Measurements from ENCODE around the gene RNF26.

The RNF26 gene

DNA sequence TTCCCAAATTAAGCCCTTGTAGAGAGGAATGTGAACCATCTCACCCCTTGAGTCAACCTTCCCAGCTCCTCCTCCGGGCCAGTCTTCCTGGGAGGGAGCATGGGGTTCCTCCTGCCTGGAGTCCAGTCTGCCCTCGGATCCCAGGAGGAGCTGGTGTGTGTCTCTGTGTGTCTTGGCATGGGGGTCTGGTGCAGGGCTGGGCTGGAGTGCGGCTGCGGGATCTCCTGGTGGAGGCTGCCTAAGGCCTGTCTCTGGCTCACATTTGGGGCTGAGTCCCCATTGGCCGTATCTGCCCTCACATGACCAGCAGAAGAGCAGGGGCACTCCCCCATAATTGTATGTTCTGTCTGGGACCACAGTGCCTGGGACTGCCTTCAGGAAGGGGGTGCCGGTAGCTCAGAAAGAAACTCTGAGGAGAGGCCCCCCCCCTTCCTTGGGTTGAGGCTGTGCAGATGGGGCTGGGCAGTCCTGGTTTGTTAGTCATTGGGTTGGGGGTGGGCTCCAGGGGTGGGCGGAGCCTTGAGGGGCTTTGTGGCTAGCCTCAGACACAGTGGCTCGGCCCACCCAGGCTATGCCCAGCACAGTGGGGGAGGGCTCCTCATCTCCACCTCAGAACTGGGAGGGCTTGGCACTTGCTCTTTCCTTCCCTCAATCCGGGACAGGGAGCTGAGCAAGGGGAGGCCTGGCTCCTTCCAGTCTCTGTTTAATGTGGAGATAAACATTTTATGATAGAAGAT is 3.4 kb downstream of the RNF26 start:
- no peak for DNase-seq

DNA sequence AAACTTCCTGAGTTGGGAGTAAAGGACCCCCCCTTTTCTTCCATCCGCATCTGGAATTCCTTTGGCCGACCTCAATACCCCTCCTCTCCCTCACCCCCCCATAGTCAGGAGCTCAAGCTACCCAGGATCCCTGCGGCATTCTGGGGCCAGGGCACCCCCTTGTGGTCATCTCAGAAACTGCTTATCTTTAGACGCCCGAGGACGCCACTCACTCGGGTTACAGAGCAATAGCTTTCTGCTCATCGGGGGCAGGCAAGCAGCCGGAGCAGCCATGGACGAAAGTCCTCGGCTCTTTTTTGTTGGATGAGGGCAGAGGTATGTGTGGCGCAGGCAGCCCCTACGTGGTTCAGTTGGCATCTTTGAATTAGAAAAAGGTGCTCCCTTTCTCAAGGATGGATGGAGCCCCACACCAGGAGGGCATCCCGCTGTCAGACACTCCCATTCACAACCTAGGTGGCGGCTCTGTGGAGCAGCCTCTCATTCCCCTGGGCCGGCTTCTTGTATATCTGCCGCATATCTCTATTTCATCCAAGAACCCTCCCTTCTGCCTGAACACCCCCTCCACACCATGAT is 4.1 kb downstream of the RNF26 start:
- DNase-seq, result peak; percentile 64

DNA sequence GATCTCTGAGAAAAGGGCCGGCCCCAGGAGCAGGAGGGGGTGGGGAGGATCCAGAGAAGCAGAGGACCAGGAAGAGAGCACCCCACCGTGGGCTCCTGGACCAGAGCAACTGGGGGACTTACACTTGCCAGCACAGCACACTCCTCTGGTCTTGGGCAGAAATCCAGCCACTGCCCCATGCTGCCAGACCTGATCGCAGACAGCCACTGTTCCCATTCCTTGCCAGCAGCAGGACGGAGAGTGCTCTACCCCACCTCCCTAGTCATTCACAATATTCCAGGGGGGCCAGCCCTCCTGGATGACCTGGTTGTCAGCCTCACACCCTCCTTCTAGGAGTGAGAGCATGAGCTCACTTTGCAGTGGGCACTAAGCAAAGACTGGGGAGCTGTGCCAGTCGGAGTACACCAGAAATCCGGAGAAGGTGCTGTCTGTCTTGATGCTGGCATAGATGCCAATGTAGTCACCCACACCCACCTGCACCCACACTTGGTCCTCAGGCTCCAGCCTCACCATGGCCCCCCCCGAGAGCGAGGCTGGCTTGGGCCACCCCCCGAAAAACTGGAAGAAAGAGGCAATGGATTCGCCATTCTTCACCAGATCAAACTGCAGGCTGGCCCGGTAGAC is 4.8 kb downstream of the RNF26 start:
- no peak for DNase-seq

DNA sequence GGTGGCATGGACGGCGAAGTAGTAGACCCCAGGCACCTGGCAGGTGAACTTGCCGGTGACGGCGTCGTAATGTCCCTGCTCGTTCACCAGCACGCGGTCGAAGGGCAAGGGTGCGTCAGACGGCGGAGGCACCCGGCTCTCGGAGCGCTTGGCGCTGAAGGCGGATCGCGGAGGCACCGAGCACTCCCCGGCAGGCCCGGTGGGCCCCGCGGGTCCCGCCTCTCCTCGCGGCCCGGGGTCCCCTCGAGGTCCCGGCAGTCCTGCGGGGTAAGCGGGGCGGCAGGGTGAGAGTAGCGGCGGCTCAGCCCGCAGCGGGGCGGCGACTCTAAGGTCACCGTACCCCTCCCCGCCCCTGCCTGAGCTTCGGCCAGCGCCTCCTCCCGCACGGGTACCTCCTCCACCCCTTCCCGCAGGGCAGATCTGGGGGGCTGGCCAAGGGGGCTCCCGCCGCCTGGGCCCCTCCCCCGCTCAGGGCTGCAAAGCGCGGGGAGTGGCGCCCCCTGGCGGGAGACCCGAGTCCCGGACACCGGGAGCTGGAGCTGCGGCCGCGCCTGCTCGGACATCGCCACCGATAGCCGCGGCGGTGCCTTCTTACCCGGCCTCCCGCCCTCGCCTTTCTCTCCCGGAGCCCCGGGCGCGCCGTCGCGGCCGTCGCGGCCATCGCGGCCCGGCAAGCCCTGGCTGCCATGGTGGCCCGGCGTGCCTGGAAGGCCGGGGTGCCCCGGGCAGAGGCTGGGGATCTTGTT is 5.4 kb downstream of the RNF26 start:
- DNase-seq, result no peak

DNA sequence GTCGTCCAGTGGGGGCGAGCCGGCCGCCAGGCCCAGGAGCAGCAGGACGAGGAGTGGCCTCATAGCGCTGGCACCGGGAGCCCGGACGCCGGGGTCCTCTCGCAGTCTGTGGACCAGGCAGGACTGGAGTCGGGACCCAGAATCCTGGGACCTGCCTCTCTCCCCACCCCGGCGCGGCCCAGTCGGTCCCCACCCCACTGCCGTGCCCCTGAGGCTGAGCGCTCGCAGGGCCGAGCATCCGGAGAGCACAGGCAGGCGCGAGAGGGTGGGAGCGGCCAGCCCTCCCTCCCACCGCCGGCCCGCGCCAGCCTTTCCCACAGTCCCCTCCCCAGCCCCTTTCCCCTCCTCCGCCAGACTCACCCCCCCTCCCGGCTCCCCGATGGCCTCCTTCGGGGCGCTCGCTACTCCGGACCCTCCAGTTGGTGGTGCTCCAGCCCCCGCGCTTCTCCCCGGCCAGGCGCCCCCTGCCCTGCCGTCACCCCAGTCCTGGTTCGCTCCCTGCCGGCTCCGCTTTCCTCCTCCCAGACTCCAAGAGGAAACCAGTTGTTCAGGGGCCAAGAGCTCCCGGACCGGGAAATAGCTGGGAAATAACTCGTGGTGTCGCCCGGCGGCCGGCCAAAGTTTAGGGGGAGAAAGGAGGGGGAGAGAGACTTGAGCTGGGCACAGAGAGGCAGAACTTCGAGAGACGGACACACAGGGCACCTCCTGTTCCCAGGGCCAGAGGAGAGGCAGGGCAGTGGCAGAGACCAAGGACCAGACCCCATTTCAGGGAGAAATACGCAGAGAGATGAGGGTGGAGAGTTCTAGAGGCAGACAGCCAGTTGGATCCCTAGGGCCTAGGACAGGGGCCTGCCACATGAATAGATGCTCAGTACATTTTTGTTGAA is 6.3 kb downstream of the RNF26 start, which contains the start of gene C1QTNF5:
Gene C1QTNF5 (minus strand): TSS at position 549 of the 887 bp plus-strand sequence. CDS start 486 bp downstream, at position 63.
- no peak for DNase-seq

DNA sequence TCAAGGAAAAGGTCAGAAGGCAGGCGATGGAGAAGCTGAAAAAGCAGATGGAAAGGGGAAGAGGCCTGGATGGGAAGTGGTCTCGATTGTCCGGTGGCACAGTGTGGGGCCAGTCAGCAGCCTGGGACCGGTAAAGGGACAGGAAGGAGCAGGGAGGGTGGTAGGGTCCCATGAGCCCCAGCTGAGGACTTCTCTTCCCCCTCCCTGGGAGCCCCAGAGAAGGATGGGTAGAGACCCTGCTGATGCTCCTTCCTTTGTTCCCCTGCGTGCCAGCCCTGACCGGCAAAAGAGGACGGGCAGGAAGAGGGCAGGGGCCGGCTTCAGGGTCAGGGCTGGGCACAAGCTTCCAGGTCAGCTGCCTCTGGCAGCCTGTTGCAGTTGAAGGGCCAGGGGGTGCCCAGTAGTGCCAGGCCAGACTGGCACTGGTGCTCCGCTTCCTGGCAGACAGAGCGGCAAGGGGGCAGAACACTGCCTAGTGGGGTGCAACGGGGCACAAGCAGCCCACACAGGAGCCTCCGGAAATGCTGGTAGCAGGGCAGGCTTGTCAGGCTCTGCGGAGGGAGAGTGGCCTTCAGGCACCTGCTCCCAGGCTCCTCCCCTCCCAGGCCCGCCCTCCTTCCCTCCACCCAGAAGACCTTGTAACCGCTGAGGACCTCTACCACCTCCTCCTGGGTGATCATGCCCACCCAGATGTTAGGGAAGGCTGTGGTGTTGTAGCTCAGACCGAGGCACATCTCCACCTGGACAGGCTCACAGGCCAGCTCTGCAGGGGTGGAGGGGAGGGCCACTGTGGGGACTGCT is 7.1 kb downstream of the RNF26 start:
- peak; percentile 38 for DNase-seq

DNA sequence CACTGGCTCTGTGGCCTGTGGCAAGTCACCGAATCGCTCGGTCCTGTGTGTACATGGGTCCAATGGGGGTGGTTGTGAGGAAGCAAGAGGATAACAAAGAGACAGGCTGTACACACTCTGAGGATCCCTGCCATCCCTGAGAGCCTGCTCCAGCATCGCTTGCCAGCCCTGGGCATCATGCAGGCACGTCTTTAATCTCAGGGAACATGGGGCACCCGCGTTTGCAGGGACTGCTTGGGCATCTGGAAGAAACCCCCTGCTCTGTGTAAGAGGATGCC is 7.6 kb downstream of the RNF26 start:
- no peak for DNase-seq

DNA sequence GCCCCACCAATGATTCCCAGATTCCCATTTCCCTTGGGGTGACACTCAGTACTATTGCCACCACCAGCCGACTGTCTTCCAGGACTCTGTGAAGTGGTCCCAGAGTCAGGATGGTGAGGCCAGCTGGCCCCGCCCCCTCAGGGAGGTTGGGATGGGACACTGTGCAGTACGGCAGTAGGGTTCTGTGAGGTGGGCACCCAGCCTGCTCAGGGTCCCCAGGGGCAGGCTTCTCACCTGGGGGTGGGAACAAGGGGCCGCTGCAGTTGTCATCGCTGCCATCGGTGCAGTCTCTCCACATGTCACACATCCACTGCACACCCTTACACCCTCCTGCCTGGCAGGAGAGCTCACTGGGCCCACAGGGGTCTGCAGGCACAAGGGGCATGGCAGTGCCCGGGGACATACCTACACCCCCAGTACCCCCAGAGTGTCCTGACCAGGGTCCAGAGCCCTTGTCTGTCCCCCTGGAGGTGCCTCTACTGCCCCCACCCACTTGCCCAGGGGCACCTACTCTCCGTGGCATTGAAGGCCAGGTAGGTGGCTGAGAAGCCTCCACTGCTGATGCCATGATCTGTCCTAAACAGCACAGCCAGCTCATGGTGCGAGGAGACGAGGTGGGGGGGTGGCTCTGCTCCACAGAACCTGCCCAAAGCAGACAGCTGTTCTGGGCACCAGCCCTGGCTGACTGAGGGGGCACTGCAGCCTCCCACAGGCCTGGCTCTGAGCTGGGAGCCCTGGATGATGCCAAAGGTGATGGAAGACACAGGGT is 8.2 kb downstream of the RNF26 start:
- no peak for DNase-seq

DNA sequence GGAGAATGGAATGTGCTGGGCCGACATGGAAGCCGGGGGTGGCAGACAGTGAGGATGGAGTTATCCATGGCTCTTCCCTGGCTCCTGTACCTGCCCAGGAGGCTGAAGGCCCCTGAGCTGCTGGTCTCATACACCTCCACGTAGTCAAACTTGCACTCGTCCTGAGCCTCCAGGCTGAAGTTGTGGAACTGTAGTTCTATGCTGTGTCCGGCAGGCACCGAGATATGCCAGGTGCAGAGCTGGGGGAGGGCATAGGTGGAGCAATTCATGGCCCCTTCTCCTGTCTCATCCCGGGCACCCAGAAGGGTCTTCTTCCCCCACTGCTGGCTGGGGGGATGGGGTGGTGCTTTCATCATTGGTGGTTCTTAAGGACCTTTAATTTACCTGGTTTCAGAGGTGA is 9.4 kb downstream of the RNF26 start:
- DNase-seq, result no peak

DNA sequence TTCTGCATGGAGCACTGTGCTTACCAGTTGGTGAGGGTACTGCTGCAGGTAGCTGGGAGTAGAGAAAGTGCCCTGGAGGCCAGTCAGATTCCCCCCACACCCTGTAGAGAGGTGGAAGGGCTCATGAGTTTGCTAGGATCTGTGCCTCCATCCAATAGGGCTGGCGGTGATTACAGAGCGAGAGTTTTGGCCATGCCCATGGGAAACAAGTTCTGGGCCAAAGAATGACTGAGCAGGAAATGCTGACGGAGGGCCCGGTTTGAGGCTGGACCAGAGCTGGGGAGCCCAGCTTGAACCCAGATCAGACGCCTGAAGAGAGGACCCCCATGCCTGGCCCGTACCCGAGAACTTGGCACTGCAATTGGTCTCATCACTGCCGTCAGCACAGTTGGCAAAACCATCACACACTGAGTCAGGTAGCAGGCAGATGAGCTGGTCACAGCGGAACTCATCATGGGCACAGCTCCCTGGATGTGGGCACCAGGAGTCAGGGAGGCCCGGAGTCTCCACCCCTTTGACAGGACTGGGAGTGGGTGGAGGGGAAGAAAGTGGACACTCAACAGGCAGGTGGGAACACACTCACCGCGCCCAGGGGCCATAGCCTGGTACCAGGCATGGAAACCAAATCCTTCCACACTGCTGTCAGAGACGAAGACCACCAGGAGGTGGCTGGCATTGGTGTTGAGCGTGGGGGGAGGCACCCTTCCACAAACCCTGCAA is 10.1 kb downstream of the RNF26 start:
- no peak for DNase-seq

DNA sequence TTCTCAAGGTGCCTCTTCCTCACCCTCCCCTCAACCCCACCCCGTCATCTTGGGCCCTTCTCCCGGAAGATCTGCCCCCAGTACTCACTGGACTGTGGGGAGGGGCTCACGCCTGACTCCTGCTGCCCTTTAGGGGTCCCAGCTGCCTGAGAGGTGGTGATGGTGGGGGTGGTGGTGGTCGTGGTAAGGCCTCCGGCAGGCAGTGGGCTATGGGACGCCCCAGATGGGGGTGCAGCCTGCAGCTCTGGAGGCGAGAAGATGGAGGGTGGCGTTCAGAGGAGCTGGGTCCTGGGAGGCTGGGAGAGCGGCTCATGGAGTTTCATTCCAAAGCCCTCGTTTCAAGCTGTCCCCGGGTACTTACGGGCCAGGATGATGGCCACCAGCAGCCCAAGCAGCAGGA is 11.4 kb downstream of the RNF26 start:
- DNase-seq, result no peak

DNA sequence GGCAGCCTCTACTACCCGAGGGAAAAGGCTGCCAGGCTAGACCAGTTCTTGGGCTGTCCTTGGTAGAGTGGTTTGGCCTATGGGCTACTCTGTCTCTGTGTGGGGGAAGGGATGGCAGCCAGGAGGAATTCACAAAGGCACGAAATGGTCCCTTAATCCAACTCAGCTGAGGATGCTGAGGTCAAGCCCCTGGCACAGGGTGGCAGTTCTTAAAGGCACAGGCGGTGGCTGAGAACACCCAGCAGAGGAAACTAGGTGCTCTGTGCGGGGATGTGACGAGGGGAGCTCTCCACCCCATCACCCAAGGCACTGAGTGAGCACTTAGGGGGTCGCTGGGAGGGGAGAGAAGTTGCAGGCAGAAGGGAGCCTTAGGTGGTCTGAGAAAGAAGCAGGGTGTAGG is 12.3 kb downstream of the RNF26 start, which contains the start of gene MFRP:
Gene MFRP (minus strand): TSS at position 101 of the 400 bp plus-strand sequence. CDS start 192 bp downstream, outside the sequence.
- DNase-seq, result no peak

DNA sequence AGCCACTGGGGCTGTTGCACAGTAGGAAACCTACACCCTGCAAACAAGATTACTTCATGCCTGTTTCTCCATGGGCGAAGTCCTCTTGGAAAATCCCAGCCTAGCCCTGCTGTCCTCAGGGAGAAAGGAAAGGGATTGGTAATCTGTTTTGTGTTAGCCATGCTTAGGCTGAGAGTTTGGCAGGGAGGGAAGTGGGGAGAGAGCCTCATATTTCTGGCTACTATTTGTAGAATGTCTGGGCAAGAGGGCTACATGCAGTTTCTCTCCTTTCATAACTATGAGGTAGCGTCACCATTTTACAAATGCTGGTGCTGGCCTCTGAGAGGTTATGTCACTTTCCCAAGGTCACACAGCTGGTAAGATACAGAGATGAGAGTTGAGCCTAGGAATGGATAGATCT is 12.9 kb downstream of the RNF26 start:
- DNase-seq, result no peak

DNA sequence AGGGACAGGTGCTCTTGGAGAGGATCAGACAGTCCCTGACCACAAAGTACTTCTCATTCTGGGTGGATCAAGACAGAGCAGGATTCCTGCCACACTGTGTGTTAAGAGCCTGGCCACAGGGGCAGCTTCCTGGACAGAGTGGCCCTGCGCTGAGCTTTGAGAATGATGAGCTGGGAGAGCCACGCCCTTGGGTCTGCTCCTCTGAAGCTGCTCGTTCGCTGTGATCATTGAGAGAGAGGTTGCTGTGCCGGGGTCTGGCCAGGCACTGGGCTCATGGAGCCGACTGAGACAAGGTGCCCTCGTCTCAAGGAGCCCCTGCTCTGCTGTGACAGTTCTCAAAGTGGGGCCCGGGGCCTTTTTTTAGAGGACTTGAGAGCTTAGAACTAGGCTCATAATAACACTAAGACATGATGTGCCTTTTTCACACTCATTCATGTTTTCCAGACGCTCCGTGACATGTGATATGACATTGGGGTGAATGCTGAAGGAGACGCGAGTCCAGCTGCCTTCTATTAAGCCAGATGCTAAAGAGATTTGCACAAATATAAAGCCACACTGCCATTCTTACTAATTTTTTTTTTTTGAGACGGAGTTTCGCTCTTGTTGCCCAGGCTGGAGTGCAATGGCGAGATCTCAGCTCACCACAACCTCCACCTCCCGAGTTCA is 13.7 kb downstream of the RNF26 start:
- no peak for DNase-seq

DNA sequence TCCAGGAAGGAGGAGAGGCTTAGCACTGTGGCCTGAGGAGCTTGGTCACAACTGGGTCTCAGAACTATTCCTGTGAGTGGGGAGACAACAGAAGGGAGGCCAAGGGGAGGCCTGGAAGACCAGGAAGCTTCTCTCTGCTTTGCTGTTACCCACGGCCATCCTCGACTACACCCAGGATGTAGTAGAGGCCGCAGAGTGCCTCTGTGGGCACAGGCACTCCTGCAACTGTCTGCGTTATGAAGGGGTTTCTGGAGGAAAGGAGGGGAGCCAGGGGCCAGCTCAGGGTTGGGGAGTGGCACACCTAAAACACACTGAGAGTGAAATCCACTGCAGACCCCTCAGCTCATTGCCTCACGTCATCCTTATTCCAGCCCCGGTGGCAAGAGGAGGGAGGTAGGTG is 16.0 kb downstream of the RNF26 start:
- no peak for DNase-seq

DNA sequence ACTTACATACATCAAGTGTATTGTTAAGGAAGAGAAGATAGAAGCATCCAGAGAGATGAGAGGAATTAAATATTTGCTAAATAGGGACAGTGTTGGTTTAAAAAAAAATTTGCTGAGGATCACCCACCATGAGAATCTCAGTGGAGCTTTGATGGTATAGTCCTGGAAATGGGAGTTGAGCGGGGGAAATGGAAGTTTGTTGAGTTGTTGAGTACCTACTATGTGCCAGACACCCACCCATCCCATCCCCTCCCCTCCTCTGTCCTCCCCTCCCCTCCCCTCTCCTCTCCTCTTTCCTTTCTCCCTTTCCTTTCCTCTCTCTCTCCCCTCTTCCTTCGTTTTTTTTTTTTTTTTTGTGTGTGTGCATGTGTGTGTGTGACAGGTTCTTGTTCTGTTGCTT is 16.9 kb downstream of the RNF26 start:
- DNase-seq, result no peak

DNA sequence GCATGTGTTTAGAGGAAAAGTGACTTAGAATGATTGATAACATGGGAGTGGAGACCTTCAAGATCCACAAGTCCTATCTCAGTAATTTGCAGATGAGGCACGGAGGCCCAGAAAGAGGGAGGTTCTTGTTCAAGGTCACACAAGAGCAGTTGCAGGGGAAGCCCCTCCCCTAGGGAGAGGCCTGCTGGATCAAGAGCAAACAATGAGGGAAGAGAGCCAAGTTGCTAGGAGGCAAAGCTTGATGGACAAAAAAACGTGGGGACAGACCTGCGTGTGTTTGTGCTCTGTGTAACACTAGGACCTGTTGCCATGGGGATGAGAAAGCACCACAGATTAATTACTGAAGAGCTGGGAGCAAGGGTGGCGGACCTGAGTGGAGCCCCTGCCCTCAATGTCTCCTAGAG is 18.5 kb downstream of the RNF26 start:
- DNase-seq, result peak; percentile 73

DNA sequence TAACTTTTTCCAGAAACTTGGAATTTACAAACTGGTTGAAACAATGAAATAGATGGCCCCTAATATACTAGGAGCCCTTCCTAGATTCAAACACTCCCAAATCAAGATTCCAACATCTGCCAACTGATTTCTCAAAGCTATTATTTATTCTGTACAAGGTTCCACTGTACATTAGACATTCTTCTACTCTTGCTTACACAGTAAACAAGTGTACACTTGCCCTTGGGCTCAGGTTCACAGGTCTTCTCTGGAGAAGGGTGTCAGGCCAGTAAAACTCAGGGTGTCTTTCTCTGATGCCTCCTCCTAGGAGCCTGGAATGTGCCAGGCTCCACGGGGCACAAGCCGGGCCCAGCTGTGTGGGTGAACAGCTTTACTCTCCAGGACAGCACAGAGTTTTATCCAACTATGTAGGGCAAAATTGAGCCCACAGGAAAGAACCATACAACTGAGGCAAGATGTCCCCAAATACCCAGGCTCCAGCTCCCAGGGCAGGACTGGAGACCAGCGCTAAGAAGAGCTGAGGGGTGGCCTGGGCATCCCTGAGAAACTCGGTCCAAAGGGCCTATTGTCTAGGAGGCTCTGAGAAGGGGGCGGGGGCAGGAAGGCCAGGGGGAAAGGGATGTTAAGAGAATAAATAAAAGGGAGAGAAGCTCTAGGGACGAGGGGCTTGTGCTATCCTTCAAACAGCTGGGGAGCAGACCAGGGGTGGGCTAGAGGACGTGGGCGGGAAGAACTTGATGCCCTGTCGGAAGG is 20.9 kb downstream of the RNF26 start:
- no peak for DNase-seq
